K562 (cell line): ENCODE data around the gene SMG6. TPM values are rescaled to one million over a fixed set of nuclear protein-coding genes. Genes with fewer than 3 reads are reported as not detected.

Experiments
- ATAC-seq: fragments of 200-7000 bp; cut with Tn5 transposase; 3 replicates; pipeline ENCODE4 v1.9.1; 2020; ENCODE audit warnings: moderate library complexity
- BruUV-seq: library from RNA; stranded (reverse); fragments of 400-500 nt; replicated peaks from 2 replicates; lab custom pipeline; 2021; lab: Mats Ljungman, UMichigan
- CTCF ChIA-PET: fragments of 300-600 bp; formaldehyde crosslinking; extraction: SDS; loops from one replicate; lab custom pipeline; 2021; ENCODE audit warnings: low intra/inter-chr PET ratio; lab: Yijun Ruan, JAX
- POLR2A ChIA-PET: fragments of 300-600, 350-650 bp; sonication (Branson Sonifier 250); formaldehyde crosslinking; extraction: SDS; loops from one replicate; lab custom pipeline; 2021; ENCODE audit warnings: antibody characterized with exemption, inconsistent platforms; lab: Yijun Ruan, JAX
- DNase-seq, 4 experiments: peaks; one replicate each; pipeline versions ENCODE4 v3.0.0 to v3.0.0-alpha.2; 2011 to 2018; ENCODE audit warnings: low spot score in 3 of 4, mixed read lengths in 3 of 4; ENCODE audit errors: extremely low read depth in 1 of 4
- FAIRE-seq: peaks from 2 replicates; lab custom pipeline; 2011; peaks lifted over from hg19 to GRCh38; lab: Jason Lieb, UNC
- H2AFZ ChIP-seq: 2 replicates; pipeline ENCODE4 v1.6.0; 2011; ENCODE audit warnings: low read depth, low read length, control low read depth, inconsistent platforms
- H3K27ac ChIP-seq: fragments of 200-600 bp; 3 replicates; pipeline ENCODE4 v1.8.0; 2011; ENCODE audit warnings: low read depth, mild to moderate bottlenecking, control low read depth, inconsistent platforms, low read length, moderate library complexity, mixed read lengths; ENCODE audit errors: extremely low read depth
- H3K27me3 ChIP-seq, 2 experiments: fragments of 300-600 bp in 1 of 2; 2 replicates in 1 of 2; 3 replicates in 1 of 2; pipeline versions ENCODE4 v1.6.0 to v1.8.0; 2011; ENCODE audit warnings: inconsistent platforms in 2 of 2, low read length in 2 of 2, mild to moderate bottlenecking in 1 of 2, mixed read lengths in 1 of 2, moderate library complexity in 1 of 2; ENCODE audit not compliant: control insufficient read depth in 2 of 2, insufficient read depth in 2 of 2
- H3K36me3 ChIP-seq: fragments of 300-600 bp; 3 replicates; pipeline ENCODE4 v1.8.0; 2011; ENCODE audit warnings: mild to moderate bottlenecking, low read length, inconsistent platforms; ENCODE audit not compliant: control insufficient read depth, insufficient read depth
- H3K4me1 ChIP-seq, 2 experiments: fragments of 200-600 bp in 1 of 2; replicated peaks in 1 of 2; 2 replicates in 1 of 2; 3 replicates in 1 of 2; pipeline versions ENCODE4 v1.5.1 to v1.8.0; 2011; ENCODE audit warnings: inconsistent platforms in 2 of 2, low read length in 2 of 2, mild to moderate bottlenecking in 1 of 2, mixed read lengths in 1 of 2, moderate library complexity in 1 of 2; ENCODE audit not compliant: control insufficient read depth in 2 of 2, insufficient read depth in 2 of 2
- H3K4me2 ChIP-seq: 2 replicates; pipeline ENCODE4 v1.6.1; 2011; ENCODE audit warnings: low read length, control low read depth, inconsistent platforms, mixed read lengths; ENCODE audit not compliant: insufficient read depth
- H3K4me3 ChIP-seq: fragments of 200-600 bp; sonication (generic), shearing (Covaris generic); 2 replicates; pipeline ENCODE4 v1.5.1; 2016; ENCODE audit warnings: control low read depth, inconsistent platforms
- H3K79me2 ChIP-seq: fragments of 200-600 bp; 3 replicates; pipeline ENCODE4 v1.8.0; 2011; ENCODE audit warnings: low read length, inconsistent platforms; ENCODE audit not compliant: control insufficient read depth, insufficient read depth
- H3K9ac ChIP-seq, 2 experiments: 2 replicates each; pipeline versions ENCODE4 v1.6.0 to v1.6.1; 2011; ENCODE audit warnings: low read depth in 2 of 2, low read length in 2 of 2, control low read depth in 1 of 2, inconsistent platforms in 1 of 2, mild to moderate bottlenecking in 1 of 2, mixed read lengths in 1 of 2; ENCODE audit not compliant: insufficient read depth in 1 of 2
- H3K9me1 ChIP-seq: one replicate; pipeline ENCODE4 v1.6.0; 2011; ENCODE audit warnings: inconsistent platforms, mild to moderate bottlenecking, low read length, moderate library complexity; ENCODE audit not compliant: control insufficient read depth, insufficient read depth
- H3K9me3 ChIP-seq: replicated peaks from 2 replicates; pipeline ENCODE4 v1.5.1; 2011; ENCODE audit warnings: low read depth, low read length, inconsistent platforms; ENCODE audit not compliant: control insufficient read depth, insufficient read depth
- H4K20me1 ChIP-seq: replicated peaks from 2 replicates; pipeline ENCODE4 v1.6.1; 2011; ENCODE audit warnings: low read length, inconsistent platforms, mixed read lengths; ENCODE audit not compliant: control insufficient read depth, insufficient read depth
- ASH1L ChIP-seq: fragments of 450-650 bp; IDR thresholded peaks from 2 replicates; pipeline ENCODE4 v1.6.1; 2018; ENCODE audit warnings: borderline replicate concordance, mild to moderate bottlenecking, low read depth; ENCODE audit not compliant: partially characterized antibody
- CBX5 ChIP-seq: IDR thresholded peaks from 2 replicates; pipeline ENCODE4 v1.6.1; 2014; ENCODE audit warnings: low read depth, borderline replicate concordance
- EHMT2 ChIP-seq: fragments of 450-650 bp; IDR thresholded peaks from 2 replicates; pipeline ENCODE4 v1.6.1; 2018; ENCODE audit warnings: antibody characterized with exemption
- FOS ChIP-seq: IDR thresholded peaks from 3 replicates; pipeline ENCODE4 v1.6.1; 2011; ENCODE audit not compliant: insufficient read length; ENCODE audit errors: extremely low read depth
- FOXK1 ChIP-seq: sonication (generic); formaldehyde crosslinking; IDR thresholded peaks from 2 replicates; pipeline ENCODE4 v1.8.0; 2022; ENCODE audit warnings: missing genetic modification reagents, mild to moderate bottlenecking, borderline replicate concordance
- HNRNPK ChIP-seq: fragments of 200-400 bp; formaldehyde crosslinking; IDR thresholded peaks from one replicate; pipeline ENCODE4 v1.6.1; 2018; ENCODE audit warnings: mild to moderate bottlenecking, low read depth, low read length; ENCODE audit not compliant: poor library complexity, severe bottlenecking
- MLX ChIP-seq, 2 experiments: fragments of 450-650 bp in 1 of 2; sonication (generic) in 1 of 2; formaldehyde crosslinking; conservative IDR thresholded peaks; 2 replicates each; pipeline versions ENCODE4 v1.4.0 to v1.8.1; 2020 to 2022; ENCODE audit warnings: mild to moderate bottlenecking in 1 of 2, missing genetic modification reagents in 1 of 2
- PML ChIP-seq: IDR thresholded peaks from 2 replicates; pipeline ENCODE4 v1.6.1; 2012; ENCODE audit warnings: low read length, inconsistent platforms
- RAD21 ChIP-seq, 2 experiments: fragments of 250-450 bp in 1 of 2; fragments of 450-650 bp in 1 of 2; sonication (Bioruptor Pico) in 1 of 2; formaldehyde crosslinking in 1 of 2; IDR thresholded peaks in 1 of 2; conservative IDR thresholded peaks in 1 of 2; 2 replicates each; pipeline versions ENCODE4 v1.4.0 to v1.8.0; 2020 to 2022; ENCODE audit warnings: mild to moderate bottlenecking in 2 of 2, moderate library complexity in 1 of 2
- RFX7 ChIP-seq: fragments of 250-450 bp; sonication (Bioruptor Pico); IDR thresholded peaks from 2 replicates; pipeline ENCODE4 v1.5.1; 2021; ENCODE audit warnings: mild to moderate bottlenecking
- RUNX1 ChIP-seq: sonication (generic); IDR thresholded peaks from 2 replicates; pipeline ENCODE4 v1.6.1; 2016; ENCODE audit warnings: antibody characterized with exemption, low read depth
- STAT6 ChIP-seq: sonication (generic); formaldehyde crosslinking; IDR thresholded peaks from 2 replicates; pipeline ENCODE4 v1.8.1; 2023; ENCODE audit warnings: mild to moderate bottlenecking, missing genetic modification reagents
- U2AF2 ChIP-seq: fragments of 200-400 bp; formaldehyde crosslinking; optimal IDR thresholded peaks from 2 replicates; pipeline ENCODE3; 2017; ENCODE audit warnings: low read depth, mild to moderate bottlenecking, low read length
- ZC3H8 ChIP-seq: fragments of 450-650 bp; IDR thresholded peaks from 2 replicates; pipeline ENCODE4 v1.6.1; 2017
- ZFX ChIP-seq: sonication (generic); formaldehyde crosslinking; IDR thresholded peaks from 2 replicates; pipeline ENCODE4 v1.8.0; 2022; ENCODE audit warnings: mild to moderate bottlenecking, missing genetic modification reagents, moderate library complexity
- ZNF134 ChIP-seq: fragments of 250-450 bp; sonication (Bioruptor Pico); conservative IDR thresholded peaks from 2 replicates; pipeline ENCODE4 v1.4.0; 2020
- ZNF253 ChIP-seq: fragments of 250-450 bp; sonication (Bioruptor Pico); conservative IDR thresholded peaks from 2 replicates; pipeline ENCODE4 v1.6.1; 2021; ENCODE audit warnings: mild to moderate bottlenecking
- ZNF282 ChIP-seq: sonication (generic); formaldehyde crosslinking; IDR thresholded peaks from 2 replicates; pipeline ENCODE4 v1.8.1; 2023; ENCODE audit warnings: missing genetic modification reagents
- WGBS: fragments of 100-300 bp; shearing (Covaris generic); methylation state at CpG from one replicate; pipeline ENCODE4 v1.1.6; 2016; ENCODE audit warnings: low coverage, mixed read lengths; ENCODE audit not compliant: insufficient coverage; ENCODE audit errors: missing lambda C conversion rate; 5-methylcytosine and 5-hydroxymethylcytosine counted together
- in situ Hi-C: fragments of 300-500 bp; cut with MboI; formaldehyde crosslinking; loops from 4 replicates; pipeline ENCODE4 v1.15.0; 2018; ENCODE audit warnings: inconsistent platforms, mixed read lengths
- intact Hi-C: fragments of 100-400 bp; cut with micrococcal nuclease; formaldehyde crosslinking; loops from 2 replicates; pipeline ENCODE4 v1.14.2; 2022
- polyA plus RNA-seq, 8 experiments: library from polyadenylated mRNA; depleted of rRNA in 4 of 8; stranded (reverse) in 5 of 8; unstranded in 3 of 8; fragments of >200 nt; fragmentation: Nextera tagmentation in 2 of 8; fragmentation: Illumina TruSeq in 1 of 8; extraction: Ambion mirVana in 2 of 8; extraction: Trizol in 1 of 8; gene quantifications; 2 replicates each; pipeline versions ENCODE4 v1.2.1 to v1.2.3, GENCODE V29; 2011 to 2014; ENCODE audit warnings: inconsistent platforms in 1 of 8, missing spikeins in 1 of 8
- total RNA-seq, 7 experiments: library from RNA; depleted of rRNA in 6 of 7; stranded (reverse); fragments of >200 nt in 6 of 7; fragmentation: Illumina TruSeq in 2 of 7; extraction: Trizol in 2 of 7; gene quantifications; 2 replicates each; pipeline versions ENCODE4 v1.2.1 to v1.2.3, GENCODE V29; 2011 to 2021; ENCODE audit warnings: low replicate concordance in 1 of 7

Gene SMG6
- total and polyA plus RNA-seq, 9 of the 15 experiments (the other 6 are each of a cell fraction or from before 2014, with no cell fraction given): 0.44 to 13.9 (median 6.0) TPM

- no peak for TF ChIP-seq MLX (CRISPR knock-in tag; conservative IDR thresholded peaks at IDR 0.05)
- no peak for TF ChIP-seq ZNF253 (CRISPR knock-in tag)
- no peak for TF ChIP-seq ASH1L
- TF ChIP-seq FOXK1 (CRISPR knock-in tag): no peak
- TF ChIP-seq U2AF2: no peak
- no peak for TF ChIP-seq EHMT2
- TF ChIP-seq RUNX1: no peak
- TF ChIP-seq ZNF134 (CRISPR knock-in tag): no peak
- no peak for TF ChIP-seq HNRNPK
Observed at GRCh38 chr17:2181206-2181896, 122.2 kb downstream of the SMG6 start (continued).

GRCh38 chr17:2180768-2181167 is 122.8 kb downstream of the SMG6 start:
- no peaks in the 10 kb centered on the region for H3K79me2 ChIP-seq
- no peak overlapping the region for H3K27ac ChIP-seq
- no peak overlapping the region for H3K9ac ChIP-seq
- WGBS: 46% methylated on average over 2 of the region's 2 CpGs
- ATAC-seq (no peak), DNase-seq (no peak), FAIRE-seq (no peak)
- ChIA-PET CTCF (no interaction called here), POLR2A (no interaction called here)
- no peak overlapping the region for H2AFZ ChIP-seq
- no peak overlapping the region for H3K4me2 ChIP-seq
- H3K36me3 ChIP-seq: peaks cover 5% of the 10 kb centered on the region; the same call in 2 of the 3 replicates
- H3K27me3 ChIP-seq: no peaks in the 10 kb centered on the region
- no peaks in the 10 kb centered on the region for H4K20me1 ChIP-seq
- TF ChIP-seq RFX7 (CRISPR knock-in tag): no peak
- TF ChIP-seq ZNF282 (CRISPR knock-in tag): no peak
- no peak for TF ChIP-seq STAT6 (CRISPR knock-in tag)
- no peak for TF ChIP-seq RAD21 (CRISPR knock-in tag; conservative IDR thresholded peaks at IDR 0.05 in 1 of 2, IDR thresholded peaks at IDR 0.05 in 1 of 2)
- no peak for TF ChIP-seq FOS
- no peak for TF ChIP-seq ZC3H8
- no peak for TF ChIP-seq CBX5
- no peak for TF ChIP-seq ZFX (CRISPR knock-in tag)
- no peak for TF ChIP-seq PML
- no peak overlapping the region for H3K4me3 ChIP-seq
- no TSS peak for BruUV-seq
- in situ Hi-C loops: no loop called here
- intact Hi-C loops: no loop called here
- no peaks in the 10 kb centered on the region for H3K4me1 ChIP-seq
- H3K9me1 ChIP-seq: no peaks in the 10 kb centered on the region
- no peaks in the 10 kb centered on the region for H3K9me3 ChIP-seq
